ENCODE data around the gene CYP2B6. TPM values are rescaled to one million over a fixed set of nuclear protein-coding genes. Genes with fewer than 3 reads are reported as not detected.
A peak's percentile ranks its signal among the peaks of the same experiment; 100 is the strongest.
"Not testable (repeated sequence)": the region's sequence is repeated elsewhere in the genome, so short reads cannot be mapped to it uniquely, and the experiment has no call there.

CYP2B6 gene
- total RNA-seq, 2 experiments from 2014 or later = not detected

GRCh38 chr19:41050426-41050825 lies 59.3 kb downstream of the CYP2B6 start:
- no peak for TF ChIP-seq CTCF (IDR thresholded peaks at IDR 0.05)
- Mint-ChIP-seq H3K9me3 (no peaks in the 10 kb centered on the region), H3K36me3 (ENCODE audit: low read depth) (no peaks in the 10 kb centered on the region), H3K27ac (no peak overlapping the region), H3K27me3 (peaks cover 54% of the 10 kb centered on the region), H3K4me3 (no peak overlapping the region), H3K4me1 (ENCODE audit: low read depth) (no peaks in the 10 kb centered on the region)
- Histone ChIP-seq H3K27ac (ENCODE audit: low read depth in 1 of 2, low read length in 2 of 2) (no peak overlapping the region), H3K4me1 (ENCODE audit: insufficient read depth, low read length) (no peaks in the 10 kb centered on the region), H3K27me3 (ENCODE audit: control insufficient read depth in 1 of 2, insufficient read depth in 2 of 2, low read length in 2 of 2) (peaks cover 0 to 4% of the 10 kb centered on the region in 2 experiments), H3K36me3 (ENCODE audit: insufficient read depth, low read length) (no peaks in the 10 kb centered on the region), H3K9me3 (ENCODE audit: control insufficient read depth in 1 of 2, insufficient read depth in 1 of 2, low read length in 2 of 2) (no peaks in the 10 kb centered on the region), H3K4me3 (ENCODE audit: low read length) (no peak overlapping the region)
- intact Hi-C loops (cut with DNase I, micrococcal nuclease) = no loop called here
- CTCF ChIA-PET = no interaction called here
- ATAC-seq (ENCODE audit: poor library complexity) (no peak), DNase-seq (no peak)
- POLR2A ChIA-PET = interaction anchor here (0.6 kb wide), 1 partner anchor 9 kb away, joined by 3 read pairs; no protein-coding TSS in a partner anchor

GRCh38 chr19:41052162-41052561 lies 61.1 kb downstream of the CYP2B6 start:
- H3K4me1 ChIP-seq (ENCODE audit: insufficient read depth, low read length); H3K4me1 Mint-ChIP-seq (ENCODE audit: low read depth); H3K36me3 Mint-ChIP-seq (ENCODE audit: low read depth); CTCF ChIA-PET; H3K4me3 Mint-ChIP-seq; POLR2A ChIA-PET; H3K27ac Mint-ChIP-seq; DNase-seq; H3K27ac ChIP-seq (ENCODE audit: low read depth in 1 of 2, low read length in 2 of 2); H3K4me3 ChIP-seq (ENCODE audit: low read length); H3K27me3 ChIP-seq (ENCODE audit: control insufficient read depth in 1 of 2, insufficient read depth in 2 of 2, low read length in 2 of 2); H3K9me3 ChIP-seq (ENCODE audit: control insufficient read depth in 1 of 2, insufficient read depth in 1 of 2, low read length in 2 of 2); intact Hi-C loops (cut with DNase I, micrococcal nuclease); H3K36me3 ChIP-seq (ENCODE audit: insufficient read depth, low read length); H3K9me3 Mint-ChIP-seq; ATAC-seq (ENCODE audit: poor library complexity): not testable (repeated sequence)
- peaks cover 55% of the 10 kb centered on the region for H3K27me3 Mint-ChIP-seq

GRCh38 chr19:41053331-41053730 lies 62.2 kb downstream of the CYP2B6 start:
- DNase-seq; H3K4me3 ChIP-seq (ENCODE audit: low read length); intact Hi-C loops (cut with DNase I, micrococcal nuclease); H3K27me3 ChIP-seq (ENCODE audit: control insufficient read depth in 1 of 2, insufficient read depth in 2 of 2, low read length in 2 of 2); H3K4me1 ChIP-seq (ENCODE audit: insufficient read depth, low read length); H3K4me3 Mint-ChIP-seq; ATAC-seq (ENCODE audit: poor library complexity); CTCF ChIA-PET; H3K9me3 Mint-ChIP-seq; H3K36me3 ChIP-seq (ENCODE audit: insufficient read depth, low read length); H3K27ac ChIP-seq (ENCODE audit: low read depth in 1 of 2, low read length in 2 of 2); H3K4me1 Mint-ChIP-seq (ENCODE audit: low read depth); H3K9me3 ChIP-seq (ENCODE audit: control insufficient read depth in 1 of 2, insufficient read depth in 1 of 2, low read length in 2 of 2); H3K27ac Mint-ChIP-seq; POLR2A ChIA-PET; H3K36me3 Mint-ChIP-seq (ENCODE audit: low read depth): not testable (repeated sequence)
- H3K27me3 Mint-ChIP-seq = peaks cover 59% of the 10 kb centered on the region

GRCh38 chr19:41064974-41065569 lies 74.0 kb downstream of the CYP2B6 start:
- no peaks in the 10 kb centered on the region for H3K36me3 Mint-ChIP-seq (ENCODE audit: low read depth)
- POLR2A ChIA-PET = no interaction called here
- H3K27me3 ChIP-seq (ENCODE audit: control insufficient read depth in 1 of 2, insufficient read depth in 2 of 2, low read length in 2 of 2) = peaks cover 4 to 5% of the 10 kb centered on the region in 2 experiments
- no peaks in the 10 kb centered on the region for H3K9me3 Mint-ChIP-seq
- H3K9me3 ChIP-seq (ENCODE audit: control insufficient read depth in 1 of 2, insufficient read depth in 1 of 2, low read length in 2 of 2) = no peaks in the 10 kb centered on the region
- H3K4me3 Mint-ChIP-seq = no peak overlapping the region
- H3K27me3 Mint-ChIP-seq = peaks cover 58% of the 10 kb centered on the region
- no peak overlapping the region for H3K27ac ChIP-seq (ENCODE audit: low read depth in 1 of 2, low read length in 2 of 2)
- H3K4me3 ChIP-seq (ENCODE audit: low read length) = no peak overlapping the region
- peak in 2 of 14 experiments; percentile 12 to 19 for DNase-seq
- no peak for TF ChIP-seq CTCF (IDR thresholded peaks at IDR 0.05)
- H3K4me1 ChIP-seq (ENCODE audit: insufficient read depth, low read length) = no peaks in the 10 kb centered on the region
- intact Hi-C loops (cut with DNase I, micrococcal nuclease) = no loop called here
- H3K36me3 ChIP-seq (ENCODE audit: insufficient read depth, low read length) = no peaks in the 10 kb centered on the region
- no peaks in the 10 kb centered on the region for H3K4me1 Mint-ChIP-seq (ENCODE audit: low read depth)
- CTCF ChIA-PET = no interaction called here
- no peak overlapping the region for H3K27ac Mint-ChIP-seq
- ATAC-seq (ENCODE audit: poor library complexity) = no peak

Other genes with a start within 250 kb of the CYP2B6 start
- gene ACTMAP, start 240.8 kb upstream of the CYP2B6 start, total RNA-seq = 1 to 10 TPM; 3.9 to 5.7 TPM
- gene SNRPA, start 240.1 kb upstream of the CYP2B6 start, total RNA-seq = 10 to 100 TPM; 60.3 to 76.7 TPM
- gene MIA, start 215.8 kb upstream of the CYP2B6 start, total RNA-seq = not detected
- 10 to 100 TPM; 26.6 to 26.9 TPM for gene RAB4B, start 213.0 kb upstream of the CYP2B6 start, total RNA-seq
- gene EGLN2, start 192.1 kb upstream of the CYP2B6 start, total RNA-seq = 100 to 1,000 TPM; 150 to 151 TPM
- gene CYP2A6, start 140.8 kb upstream of the CYP2B6 start, total RNA-seq = not detected
- gene CYP2A7, start 109.1 kb upstream of the CYP2B6 start, total RNA-seq = not detected
- gene CYP2A13, start 97.2 kb downstream of the CYP2B6 start, total RNA-seq = not detected
- gene CYP2F1, start 123.2 kb downstream of the CYP2B6 start, total RNA-seq = under 1 TPM; 0.47 to 0.96 TPM
- under 1 TPM; 0.78 to 0.82 TPM for gene CYP2S1, start 201.9 kb downstream of the CYP2B6 start, total RNA-seq
- under 1 TPM; 0.30 to 0.42 TPM for gene AXL, start 227.9 kb downstream of the CYP2B6 start, total RNA-seq